CD4-positive, CD25-positive, alpha-beta regulatory T cell (primary cell): ENCODE results near the gene TBC1D19. TPM values are rescaled to one million over a fixed set of nuclear protein-coding genes. Genes with fewer than 3 reads are reported as not detected.
"Not testable (repeated sequence)": the region's sequence is repeated elsewhere in the genome, so short reads cannot be mapped to it uniquely, and the experiment has no call there.

ENCODE experiments used
- ATAC-seq, 2 donors: fragments of 150-1000 bp; cut with Tn5 transposase; one replicate each; pipeline ENCODE4 v1.10.0; 2021; ENCODE audit warnings: low read depth in 2 of 2, moderate number of reproducible peaks in 2 of 2, moderate library complexity in 1 of 2
- DNase-seq, 3 donors: peaks; one replicate each; pipeline versions ENCODE4 v3.0.0 to v3.0.0-alpha.2; 2012 to 2022; ENCODE audit warnings: mixed read lengths in 1 of 3
- H3K27ac ChIP-seq: one replicate; pipeline ENCODE4 v1.7.0; 2013; ENCODE audit warnings: mild to moderate bottlenecking, low read length; ENCODE audit not compliant: insufficient read depth, poor library complexity, severe bottlenecking
- H3K27me3 ChIP-seq: one replicate; pipeline ENCODE4 v1.7.0; 2013; ENCODE audit warnings: low read length; ENCODE audit not compliant: control insufficient read depth, insufficient read depth
- H3K36me3 ChIP-seq: one replicate; pipeline ENCODE4 v1.7.0; 2013; ENCODE audit warnings: mild to moderate bottlenecking, low read length, moderate library complexity; ENCODE audit not compliant: control insufficient read depth, insufficient read depth
- H3K4me1 ChIP-seq: 2 replicates; pipeline ENCODE4 v1.7.0; 2013; ENCODE audit warnings: mild to moderate bottlenecking, low read length; ENCODE audit not compliant: insufficient read depth, control insufficient read depth, poor library complexity, severe bottlenecking
- H3K4me3 ChIP-seq: one replicate; pipeline ENCODE4 v1.7.0; 2013; ENCODE audit warnings: low read depth, mild to moderate bottlenecking, low read length, moderate library complexity
- H3K9me3 ChIP-seq, 2 experiments: 1 replicate in 1 of 2; 2 replicates in 1 of 2; pipeline ENCODE4 v1.7.0; 2013; ENCODE audit warnings: low read length in 2 of 2, mild to moderate bottlenecking in 1 of 2, moderate library complexity in 1 of 2; ENCODE audit not compliant: control insufficient read depth in 2 of 2
- H3K27ac Mint-ChIP-seq, 3 donors: one replicate each; pipeline ENCODE4 v1.8.0; 2020 to 2022; ENCODE audit warnings: mild to moderate bottlenecking in 3 of 3, mixed read lengths in 3 of 3, moderate library complexity in 2 of 3
- H3K27me3 Mint-ChIP-seq: one replicate; pipeline ENCODE4 v1.8.0; 2022; ENCODE audit warnings: mild to moderate bottlenecking, mixed read lengths
- H3K36me3 Mint-ChIP-seq: one replicate; pipeline ENCODE4 v1.8.0; 2020; ENCODE audit warnings: mixed read lengths
- H3K4me1 Mint-ChIP-seq, 4 donors: one replicate each; pipeline ENCODE4 v1.8.0; 2020 to 2022; ENCODE audit warnings: mixed read lengths in 4 of 4, mild to moderate bottlenecking in 1 of 4
- H3K4me3 Mint-ChIP-seq, 4 donors: one replicate each; pipeline ENCODE4 v1.8.0; 2020 to 2022; ENCODE audit warnings: mild to moderate bottlenecking in 4 of 4, mixed read lengths in 4 of 4, moderate library complexity in 3 of 4
- H3K9me3 Mint-ChIP-seq, 7 donors: one replicate each; pipeline ENCODE4 v1.8.0; 2020 to 2022; ENCODE audit warnings: mixed read lengths in 7 of 7, mild to moderate bottlenecking in 3 of 7, moderate library complexity in 2 of 7
- polyA plus RNA-seq, 4 donors: library from polyadenylated mRNA; unstranded; fragments of 300-500 nt; fragmentation: Illumina TruSeq; gene quantifications; one replicate each; pipeline ENCODE4 v1.2.3, GENCODE V29; 2021
- total RNA-seq: library from RNA; stranded (reverse); gene quantifications from one replicate; pipeline ENCODE4 v1.2.3, GENCODE V29; 2022

Gene TBC1D19
- total and polyA plus RNA-seq, 5 donors from 2014 or later, result 3.1 to 7.8 (median 5.1) TPM

DNA sequence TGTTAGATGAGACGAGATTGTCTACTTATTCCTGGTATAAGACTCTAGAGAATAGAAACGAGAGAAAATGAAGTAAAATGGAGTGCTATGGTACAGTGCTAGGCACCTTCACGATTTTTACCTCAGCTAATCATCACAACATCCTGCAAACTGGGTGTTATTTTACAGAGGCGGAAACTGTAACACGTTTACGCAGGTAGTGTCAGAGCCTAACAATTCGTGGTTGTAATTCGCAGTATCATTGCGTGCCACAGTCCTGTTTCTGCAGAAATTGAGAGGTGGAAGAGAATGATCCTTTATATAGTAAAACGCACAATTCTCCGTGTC lies 383 bp upstream of the TBC1D19 start:
- peak overlapping the region; percentile 97 to 99 (median 99) for H3K27ac Mint-ChIP-seq
- Histone ChIP-seq H3K27me3 (peaks cover 4% of the 10 kb centered on the region), H3K27ac (peak overlapping the region; percentile 95), H3K9me3 (no peaks in the 10 kb centered on the region), H3K36me3 (no peaks in the 10 kb centered on the region), H3K4me3 (peak overlapping the region; percentile 86), H3K4me1 (peaks cover 17% of the 10 kb centered on the region)
- H3K36me3 Mint-ChIP-seq, result peaks cover 4% of the 10 kb centered on the region
- H3K4me1 Mint-ChIP-seq, result peaks cover 22 to 41% (median 34%) of the 10 kb centered on the region in 4 donors
- peak; percentile 85 to 86 for ATAC-seq
- H3K27me3 Mint-ChIP-seq, result no peaks in the 10 kb centered on the region
- DNase-seq, result peak in 1 of 3 donors; percentile 92
- H3K4me3 Mint-ChIP-seq, result peak overlapping the region; percentile 78 to 97 (median 96)
- peaks cover 0 to 1% (median 0%) of the 10 kb centered on the region in 7 donors for H3K9me3 Mint-ChIP-seq

- Mint-ChIP-seq H3K36me3 (peaks cover 4% of the 10 kb centered on the region), H3K9me3 (peaks cover 0 to 1% (median 0%) of the 10 kb centered on the region in 7 donors), H3K27ac (peak overlapping the region; percentile 97 to 99 (median 99)), H3K4me1 (peaks cover 28 to 44% (median 40%) of the 10 kb centered on the region in 4 donors), H3K27me3 (no peaks in the 10 kb centered on the region), H3K4me3 (peak overlapping the region; percentile 78 to 97 (median 96))
- H3K4me3 ChIP-seq, result peak overlapping the region; percentile 86
- DNase-seq (no peak), ATAC-seq (no peak)
- no peaks in the 10 kb centered on the region for H3K9me3 ChIP-seq
- peaks cover 17% of the 10 kb centered on the region for H3K4me1 ChIP-seq
- no peaks in the 10 kb centered on the region for H3K36me3 ChIP-seq
- H3K27me3 ChIP-seq, result no peaks in the 10 kb centered on the region
- peak overlapping the region; percentile 95 for H3K27ac ChIP-seq
Measured at GRCh38 chr4:26584725-26585124, 841 bp downstream of the TBC1D19 start.

- no peak overlapping the region for H3K27ac Mint-ChIP-seq
- H3K36me3 ChIP-seq, result no peaks in the 10 kb centered on the region
- peaks cover 3% of the 10 kb centered on the region for H3K4me1 ChIP-seq
- peak overlapping the region in 1 of 4 donors; percentile 79 for H3K4me3 Mint-ChIP-seq
- peaks cover 0 to 4% (median 0%) of the 10 kb centered on the region in 7 donors for H3K9me3 Mint-ChIP-seq
- no peak for ATAC-seq
- no peak overlapping the region for H3K27ac ChIP-seq
- H3K9me3 ChIP-seq, result no peaks in the 10 kb centered on the region
- H3K27me3 Mint-ChIP-seq, result no peaks in the 10 kb centered on the region
- H3K4me1 Mint-ChIP-seq, result peaks cover 18 to 32% (median 28%) of the 10 kb centered on the region in 4 donors
- no peak for DNase-seq
- H3K4me3 ChIP-seq, result no peak overlapping the region
- H3K27me3 ChIP-seq, result no peaks in the 10 kb centered on the region
- peaks cover 14% of the 10 kb centered on the region for H3K36me3 Mint-ChIP-seq
Measured at GRCh38 chr4:26589705-26590104, 5.8 kb downstream of the TBC1D19 start.

DNA sequence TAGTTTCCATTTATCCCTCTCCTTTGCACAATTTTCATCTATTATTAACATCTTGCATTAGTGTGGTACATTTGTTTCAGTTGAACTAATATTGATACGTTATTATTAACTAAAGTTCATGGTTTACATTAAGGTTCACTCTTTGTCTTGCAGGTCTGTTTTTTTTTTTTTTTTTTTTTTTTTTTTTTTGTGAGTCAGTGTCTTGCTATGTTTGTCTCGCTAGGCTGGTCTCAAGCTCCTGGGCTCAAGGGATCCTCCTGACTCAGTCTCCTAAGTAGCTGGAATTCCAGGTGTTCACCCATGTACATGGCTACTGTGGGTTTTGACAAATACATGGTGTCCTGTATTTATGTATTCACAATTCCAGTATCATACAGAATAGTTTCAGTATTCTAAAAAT lies 6.8 kb downstream of the TBC1D19 start:
- Mint-ChIP-seq H3K27ac (no peak overlapping the region), H3K27me3 (no peaks in the 10 kb centered on the region), H3K4me1 (peaks cover 18 to 35% (median 23%) of the 10 kb centered on the region in 4 donors), H3K36me3 (peaks cover 20% of the 10 kb centered on the region), H3K9me3 (peaks cover 0 to 4% (median 0%) of the 10 kb centered on the region in 7 donors), H3K4me3 (no peak overlapping the region)
- Histone ChIP-seq H3K27ac (no peak overlapping the region), H3K4me3 (no peak overlapping the region), H3K9me3 (no peaks in the 10 kb centered on the region), H3K36me3 (no peaks in the 10 kb centered on the region), H3K27me3 (no peaks in the 10 kb centered on the region), H3K4me1 (no peaks in the 10 kb centered on the region)
- ATAC-seq, result no peak
- DNase-seq, result no peak

GRCh38 chr4:26593557-26593956 lies 9.7 kb downstream of the TBC1D19 start:
- not testable (repeated sequence) for ATAC-seq
- H3K4me1 Mint-ChIP-seq, result peaks cover 14 to 28% (median 18%) of the 10 kb centered on the region in 4 donors

GRCh38 chr4:26594371-26594770 lies 10.5 kb downstream of the TBC1D19 start:
- H3K9me3 Mint-ChIP-seq, result peaks cover 0 to 4% (median 0%) of the 10 kb centered on the region in 7 donors
- Histone ChIP-seq H3K4me1 (no peaks in the 10 kb centered on the region), H3K27ac (no peak overlapping the region), H3K9me3 (no peaks in the 10 kb centered on the region), H3K4me3 (no peak overlapping the region), H3K36me3 (no peaks in the 10 kb centered on the region), H3K27me3 (no peaks in the 10 kb centered on the region)
- peaks cover 9 to 27% (median 15%) of the 10 kb centered on the region in 4 donors for H3K4me1 Mint-ChIP-seq
- no peak overlapping the region for H3K27ac Mint-ChIP-seq
- H3K4me3 Mint-ChIP-seq, result no peak overlapping the region
- peaks cover 17% of the 10 kb centered on the region for H3K36me3 Mint-ChIP-seq
- H3K27me3 Mint-ChIP-seq, result no peaks in the 10 kb centered on the region
- ATAC-seq (no peak), DNase-seq (no peak)

More at GRCh38 chr4:26593557-26593956, 9.7 kb downstream of the TBC1D19 start:
- H3K27ac ChIP-seq, H3K36me3 ChIP-seq, H3K9me3 ChIP-seq, H3K27me3 Mint-ChIP-seq, H3K9me3 Mint-ChIP-seq, H3K27ac Mint-ChIP-seq, DNase-seq, H3K4me1 ChIP-seq, H3K4me3 ChIP-seq, H3K4me3 Mint-ChIP-seq, H3K27me3 ChIP-seq: not testable (repeated sequence)
- H3K36me3 Mint-ChIP-seq, result peaks cover 17% of the 10 kb centered on the region

DNA sequence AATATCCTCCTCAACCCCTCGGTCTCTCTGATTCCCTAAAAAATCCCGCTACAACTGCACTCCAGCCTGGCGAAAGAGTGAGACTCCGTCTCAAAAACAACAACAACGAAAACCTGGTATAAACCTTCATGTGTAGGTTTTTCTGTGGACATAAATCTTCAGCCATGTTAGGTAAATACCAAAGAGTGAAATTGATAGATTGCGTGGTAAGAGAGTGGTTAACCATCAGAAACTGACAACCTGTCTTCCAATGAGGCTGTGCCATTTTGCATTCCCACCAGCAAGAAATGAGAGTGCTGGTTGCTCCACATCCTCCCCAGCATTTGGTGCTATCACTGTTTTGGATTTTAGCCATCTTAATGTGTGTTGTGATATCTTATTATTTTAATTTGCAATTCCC lies 10.9 kb downstream of the TBC1D19 start:
- H3K9me3 Mint-ChIP-seq, result peaks cover 0 to 4% (median 0%) of the 10 kb centered on the region in 7 donors
- DNase-seq (no peak), ATAC-seq (no peak)
- no peaks in the 10 kb centered on the region for H3K4me1 ChIP-seq
- no peaks in the 10 kb centered on the region for H3K27me3 Mint-ChIP-seq
- H3K4me3 Mint-ChIP-seq, result no peak overlapping the region
- peaks cover 6 to 27% (median 13%) of the 10 kb centered on the region in 4 donors for H3K4me1 Mint-ChIP-seq
- no peak overlapping the region for H3K4me3 ChIP-seq
- H3K27me3 ChIP-seq, result no peaks in the 10 kb centered on the region
- no peaks in the 10 kb centered on the region for H3K9me3 ChIP-seq
- H3K36me3 ChIP-seq, result no peaks in the 10 kb centered on the region
- H3K36me3 Mint-ChIP-seq, result peaks cover 17% of the 10 kb centered on the region
- no peak overlapping the region for H3K27ac ChIP-seq
- no peak overlapping the region for H3K27ac Mint-ChIP-seq

DNA sequence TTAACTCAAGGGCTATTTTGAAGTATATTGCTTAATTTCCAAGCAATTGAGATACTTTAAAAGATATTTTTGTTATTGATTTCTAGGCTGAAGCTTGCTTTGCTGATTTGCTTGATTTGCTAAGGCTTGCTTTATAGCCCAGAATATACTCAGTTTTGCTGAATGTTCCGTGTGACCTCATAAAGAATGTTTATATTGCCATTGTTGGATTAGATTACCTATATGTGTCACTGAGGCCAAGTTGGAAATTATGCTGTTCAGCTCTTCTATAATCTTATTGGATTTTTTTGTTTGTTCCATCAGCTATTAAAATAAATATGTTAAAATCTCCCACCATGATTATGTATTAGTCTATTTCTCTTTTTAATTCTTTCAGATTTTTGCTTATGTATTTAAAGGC lies 13.0 kb downstream of the TBC1D19 start:
- Mint-ChIP-seq H3K36me3 (peaks cover 10% of the 10 kb centered on the region), H3K27ac (no peak overlapping the region), H3K9me3 (peaks cover 0 to 6% (median 0%) of the 10 kb centered on the region in 7 donors), H3K4me1 (peaks cover 6 to 22% (median 15%) of the 10 kb centered on the region in 4 donors), H3K4me3 (no peak overlapping the region), H3K27me3 (no peaks in the 10 kb centered on the region)
- no peak for DNase-seq
- Histone ChIP-seq H3K4me1 (no peaks in the 10 kb centered on the region), H3K27me3 (no peaks in the 10 kb centered on the region), H3K9me3 (no peaks in the 10 kb centered on the region), H3K4me3 (no peak overlapping the region), H3K27ac (no peak overlapping the region), H3K36me3 (no peaks in the 10 kb centered on the region)
- ATAC-seq, result no peak
